ENCODE data around the gene MGMT.

GRCh38 chr10:129654461-129654860 lies 187.4 kb downstream of the MGMT start:
- TF ChIP-seq CTCF (conservative IDR thresholded peaks at IDR 0.05 in 1 of 2, IDR thresholded peaks at IDR 0.05 in 1 of 2; ENCODE audit: low read depth in 1 of 2, low read length in 2 of 2), result no peak
- TF ChIP-seq EZH2 (IDR thresholded peaks at IDR 0.05; ENCODE audit: low read length, missing control alignments), result no peak

Measured in fibroblast of lung (primary cell).